ENCODE results near the gene CELF2.

Gene CELF2

GRCh38 chr10:11231285-11231684, 213.6 kb downstream of the CELF2 start:
- DNase-seq, result no peak

GRCh38 chr10:11232222-11232961, 214.7 kb downstream of the CELF2 start:
- DNase-seq, result no peak

- DNase-seq, result peak; percentile 1
Observed at GRCh38 chr10:11234857-11235531, 217.3 kb downstream of the CELF2 start.

- no peak for DNase-seq
Observed at GRCh38 chr10:11235771-11236170, 218.1 kb downstream of the CELF2 start.

GRCh38 chr10:11236234-11236633, 218.6 kb downstream of the CELF2 start:
- peak; percentile 9 for DNase-seq

GRCh38 chr10:11237571-11237970, 219.9 kb downstream of the CELF2 start:
- no peak for DNase-seq

GRCh38 chr10:11238893-11239292, 221.2 kb downstream of the CELF2 start:
- DNase-seq, result no peak

- DNase-seq, result no peak
Observed at GRCh38 chr10:11240641-11241040, 223.0 kb downstream of the CELF2 start.

- no peak for DNase-seq
Observed at GRCh38 chr10:11242443-11243387, 225.0 kb downstream of the CELF2 start.

- no peak for DNase-seq
Observed at GRCh38 chr10:11243425-11244222, 226.0 kb downstream of the CELF2 start.

GRCh38 chr10:11245095-11245479, 227.4 kb downstream of the CELF2 start:
- DNase-seq, result no peak

GRCh38 chr10:11245510-11245909, 227.8 kb downstream of the CELF2 start:
- DNase-seq, result no peak

- DNase-seq, result no peak
Observed at GRCh38 chr10:11245981-11246590, 228.4 kb downstream of the CELF2 start.

GRCh38 chr10:11246752-11247467, 229.2 kb downstream of the CELF2 start:
- DNase-seq, result no peak

- no peak for DNase-seq
Observed at GRCh38 chr10:11249152-11249807, 231.6 kb downstream of the CELF2 start.

- no peak for DNase-seq
Observed at GRCh38 chr10:11249808-11250195, 232.1 kb downstream of the CELF2 start.

GRCh38 chr10:11250304-11250703, 232.6 kb downstream of the CELF2 start:
- no peak for DNase-seq

GRCh38 chr10:11252887-11253286, 235.2 kb downstream of the CELF2 start:
- DNase-seq, result no peak

GRCh38 chr10:11253385-11254002, 235.8 kb downstream of the CELF2 start:
- DNase-seq, result no peak

GRCh38 chr10:11255156-11255555, 237.5 kb downstream of the CELF2 start:
- DNase-seq, result no peak

Measured in kidney glomerular epithelial cell (primary cell).